ENCODE data around the gene SORCS2.

SORCS2 gene

DNA sequence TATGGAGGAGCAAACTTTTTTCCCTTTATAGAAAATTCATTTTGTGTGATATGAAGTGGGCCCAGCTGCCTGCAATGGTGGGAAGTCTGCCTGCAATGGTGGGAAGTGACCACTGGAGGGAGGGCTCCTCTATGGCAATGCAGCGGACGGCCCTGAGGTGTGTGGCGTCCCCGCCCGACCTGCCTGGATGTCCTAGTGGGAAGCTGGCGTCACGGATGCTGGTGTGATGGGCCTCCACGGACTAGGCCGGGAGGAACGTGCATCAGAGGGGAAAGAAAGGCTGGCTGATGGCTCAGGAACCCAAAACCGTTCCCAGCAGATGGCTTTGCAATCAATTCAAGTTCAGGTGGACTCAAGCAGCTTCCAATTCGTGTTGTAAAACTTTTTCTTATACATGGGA, 569.4 kb downstream of the SORCS2 start:
- no peak overlapping the region for H3K27ac Mint-ChIP-seq
- H3K4me3 Mint-ChIP-seq = no peak overlapping the region
- peaks cover 33% of the 10 kb centered on the region for H3K4me1 Mint-ChIP-seq (ENCODE audit: low read depth)
- no peaks in the 10 kb centered on the region for H3K36me3 Mint-ChIP-seq (ENCODE audit: low read depth)
- no peaks in the 10 kb centered on the region for H3K9me3 Mint-ChIP-seq
- peaks cover 34% of the 10 kb centered on the region for H3K27me3 Mint-ChIP-seq
- intact Hi-C loops (cut with micrococcal nuclease) = loop anchor here (5.0 kb wide), 1 partner anchor 41 kb away; no protein-coding TSS in a partner anchor

DNA sequence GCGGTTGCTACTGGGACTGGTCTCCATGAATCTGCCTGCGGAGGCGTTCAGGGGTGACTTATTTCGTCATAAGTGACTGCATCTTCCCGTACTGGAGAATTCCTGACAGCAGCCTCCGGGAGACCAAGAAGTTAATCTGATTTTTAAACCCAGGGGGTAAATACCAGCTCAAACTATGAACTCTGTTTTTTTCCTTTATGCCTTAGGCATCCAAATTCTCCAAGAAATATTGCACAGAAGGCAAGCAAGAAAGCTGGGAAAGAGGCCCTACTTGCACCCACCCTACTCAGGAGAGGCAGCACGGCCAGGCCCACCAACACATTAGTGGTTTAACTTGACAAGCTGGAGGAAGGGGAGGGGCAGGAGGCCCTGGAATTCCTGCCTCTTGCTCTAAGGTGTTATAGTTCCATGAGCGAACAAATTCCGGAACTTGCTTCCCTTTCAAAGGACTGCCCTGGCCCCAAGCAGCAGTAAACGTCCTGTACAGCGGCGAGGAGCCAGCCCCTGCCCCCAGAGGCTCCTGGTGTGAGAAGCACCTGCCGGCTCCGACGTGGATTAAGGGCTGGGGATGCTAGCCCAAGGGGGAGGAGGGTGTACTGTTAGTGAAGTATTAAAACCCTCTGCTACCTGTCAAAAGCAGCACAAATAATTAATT, 570.2 kb downstream of the SORCS2 start:
- H3K27me3 Mint-ChIP-seq = peaks cover 29% of the 10 kb centered on the region
- intact Hi-C loops (cut with micrococcal nuclease) = loop anchor here (5.0 kb wide), 1 partner anchor 40 kb away; no protein-coding TSS in a partner anchor
- H3K4me1 Mint-ChIP-seq (ENCODE audit: low read depth) = peaks cover 25% of the 10 kb centered on the region
- H3K36me3 Mint-ChIP-seq (ENCODE audit: low read depth) = no peaks in the 10 kb centered on the region
- H3K9me3 Mint-ChIP-seq = no peaks in the 10 kb centered on the region
- H3K4me3 Mint-ChIP-seq = no peak overlapping the region
- H3K27ac Mint-ChIP-seq = no peak overlapping the region

DNA sequence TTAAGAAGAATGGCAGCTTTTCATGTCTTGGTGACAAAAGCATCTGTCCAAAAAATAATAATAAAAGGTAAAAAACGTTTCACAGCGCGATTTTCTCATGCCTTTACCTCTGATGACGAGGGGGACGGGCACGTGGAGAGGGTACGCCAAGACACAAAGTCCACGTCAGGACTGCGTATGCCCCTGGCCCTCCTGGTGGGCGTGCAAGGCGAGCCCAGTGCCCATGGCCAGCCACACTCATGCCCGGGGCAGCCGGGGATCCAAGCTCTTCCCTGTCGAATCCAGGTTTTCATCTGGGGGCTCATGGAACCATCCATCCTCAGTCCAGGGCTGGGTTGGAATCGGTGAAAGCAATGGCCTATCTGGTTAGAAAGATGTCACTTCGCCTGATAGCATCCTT, 570.8 kb downstream of the SORCS2 start:
- H3K27ac Mint-ChIP-seq = no peak overlapping the region
- H3K27me3 Mint-ChIP-seq = peaks cover 23% of the 10 kb centered on the region
- intact Hi-C loops (cut with micrococcal nuclease) = loop anchor here (5.0 kb wide), 1 partner anchor 39 kb away; no protein-coding TSS in a partner anchor
- no peak overlapping the region for H3K4me3 Mint-ChIP-seq
- peaks cover 19% of the 10 kb centered on the region for H3K4me1 Mint-ChIP-seq (ENCODE audit: low read depth)
- no peaks in the 10 kb centered on the region for H3K9me3 Mint-ChIP-seq
- no peaks in the 10 kb centered on the region for H3K36me3 Mint-ChIP-seq (ENCODE audit: low read depth)

DNA sequence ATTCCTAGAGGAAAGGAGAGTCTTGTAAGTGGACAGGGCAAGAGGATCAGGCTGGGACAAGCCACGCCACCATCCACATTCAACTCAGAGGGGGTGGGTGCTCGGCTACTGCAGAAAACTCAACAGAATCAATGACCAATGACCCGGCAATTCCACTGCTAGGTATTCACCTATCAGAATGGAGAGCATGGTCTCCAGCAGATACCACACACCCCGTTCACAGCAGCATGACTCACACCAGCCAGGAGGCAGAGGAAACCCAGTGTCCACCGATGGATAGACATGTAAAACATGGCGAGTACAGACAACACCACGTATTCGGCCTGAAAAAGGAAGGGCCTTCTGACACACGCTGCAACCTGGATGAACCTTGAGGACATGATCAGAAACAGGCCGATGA, 571.5 kb downstream of the SORCS2 start:
- Mint-ChIP-seq H3K27me3 (peaks cover 21% of the 10 kb centered on the region), H3K4me1 (ENCODE audit: low read depth) (peaks cover 13% of the 10 kb centered on the region), H3K36me3 (ENCODE audit: low read depth) (no peaks in the 10 kb centered on the region), H3K9me3 (no peaks in the 10 kb centered on the region), H3K27ac (no peak overlapping the region), H3K4me3 (no peak overlapping the region)
- intact Hi-C loops (cut with micrococcal nuclease) = loop anchor here (5.0 kb wide), 1 partner anchor 39 kb away; no protein-coding TSS in a partner anchor

DNA sequence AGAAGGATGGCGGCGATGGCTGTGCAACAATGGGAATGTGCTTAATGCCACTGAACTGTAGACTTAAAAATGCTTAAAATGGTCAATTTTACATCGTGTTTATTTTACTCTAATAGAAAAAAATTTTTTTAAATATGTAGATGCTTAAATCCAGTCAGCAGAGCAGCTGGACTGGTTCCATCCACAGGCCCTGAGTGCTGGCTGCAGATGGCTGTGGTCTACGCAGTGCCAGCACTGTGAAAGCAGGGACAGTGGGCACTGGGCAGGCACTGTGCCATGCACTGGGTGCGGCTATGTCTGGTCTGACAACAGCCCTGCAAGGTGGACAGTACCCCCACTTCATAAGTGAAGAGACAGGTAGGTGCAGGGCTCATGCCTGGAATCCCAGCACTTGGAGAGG, 572.1 kb downstream of the SORCS2 start:
- Mint-ChIP-seq H3K27ac (no peak overlapping the region), H3K36me3 (ENCODE audit: low read depth) (no peaks in the 10 kb centered on the region), H3K27me3 (peaks cover 22% of the 10 kb centered on the region), H3K4me3 (no peak overlapping the region), H3K9me3 (no peaks in the 10 kb centered on the region), H3K4me1 (ENCODE audit: low read depth) (peaks cover 9% of the 10 kb centered on the region)
- intact Hi-C loops (cut with micrococcal nuclease) = loop anchor here (5.0 kb wide), 1 partner anchor 38 kb away; no protein-coding TSS in a partner anchor

DNA sequence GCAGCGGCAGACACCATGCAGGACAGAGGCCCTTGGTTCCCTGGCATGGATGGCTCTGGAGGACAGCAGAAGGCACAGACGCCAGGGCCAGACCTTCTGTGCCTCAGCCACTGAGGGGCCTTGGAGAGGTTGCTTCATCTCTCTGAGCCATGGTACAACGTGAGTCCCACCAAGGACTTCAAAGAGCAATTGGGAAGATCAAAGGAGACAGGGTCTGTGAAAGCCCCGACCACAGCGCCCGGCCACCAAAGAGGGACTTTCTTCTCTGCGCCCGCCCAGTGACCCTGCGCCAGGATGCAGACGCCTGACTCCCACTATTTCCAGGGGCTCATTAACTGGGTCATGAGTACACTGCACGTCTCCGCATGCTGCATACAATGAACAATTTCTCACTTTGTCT, 573.3 kb downstream of the SORCS2 start:
- Mint-ChIP-seq H3K27ac (no peak overlapping the region), H3K4me3 (no peak overlapping the region), H3K27me3 (peaks cover 29% of the 10 kb centered on the region), H3K36me3 (ENCODE audit: low read depth) (no peaks in the 10 kb centered on the region), H3K9me3 (no peaks in the 10 kb centered on the region), H3K4me1 (ENCODE audit: low read depth) (no peaks in the 10 kb centered on the region)
- intact Hi-C loops (cut with micrococcal nuclease) = no loop called here

DNA sequence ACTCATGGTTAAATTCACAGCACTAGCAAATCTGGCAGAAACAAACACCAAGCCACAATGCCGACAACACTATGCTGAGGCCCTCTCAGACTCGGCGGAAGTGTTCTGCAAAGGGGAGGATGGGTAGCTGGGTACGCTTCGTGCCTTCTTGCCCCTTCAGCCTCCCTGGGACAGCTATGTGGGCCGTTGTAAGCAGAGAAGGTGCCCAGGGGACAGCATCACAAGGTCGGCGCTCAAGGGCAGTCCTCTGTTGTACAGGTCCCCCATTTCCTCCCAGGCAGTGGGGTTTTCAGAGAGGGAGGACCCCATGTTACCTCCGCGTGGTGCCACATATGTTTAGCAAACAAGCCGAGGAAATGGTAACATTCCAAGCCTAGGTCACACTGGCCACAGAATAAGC, 573.7 kb downstream of the SORCS2 start:
- Mint-ChIP-seq H3K27me3 (peaks cover 33% of the 10 kb centered on the region), H3K27ac (no peak overlapping the region), H3K36me3 (ENCODE audit: low read depth) (no peaks in the 10 kb centered on the region), H3K4me1 (ENCODE audit: low read depth) (no peaks in the 10 kb centered on the region), H3K9me3 (no peaks in the 10 kb centered on the region), H3K4me3 (no peak overlapping the region)
- intact Hi-C loops (cut with micrococcal nuclease) = no loop called here

DNA sequence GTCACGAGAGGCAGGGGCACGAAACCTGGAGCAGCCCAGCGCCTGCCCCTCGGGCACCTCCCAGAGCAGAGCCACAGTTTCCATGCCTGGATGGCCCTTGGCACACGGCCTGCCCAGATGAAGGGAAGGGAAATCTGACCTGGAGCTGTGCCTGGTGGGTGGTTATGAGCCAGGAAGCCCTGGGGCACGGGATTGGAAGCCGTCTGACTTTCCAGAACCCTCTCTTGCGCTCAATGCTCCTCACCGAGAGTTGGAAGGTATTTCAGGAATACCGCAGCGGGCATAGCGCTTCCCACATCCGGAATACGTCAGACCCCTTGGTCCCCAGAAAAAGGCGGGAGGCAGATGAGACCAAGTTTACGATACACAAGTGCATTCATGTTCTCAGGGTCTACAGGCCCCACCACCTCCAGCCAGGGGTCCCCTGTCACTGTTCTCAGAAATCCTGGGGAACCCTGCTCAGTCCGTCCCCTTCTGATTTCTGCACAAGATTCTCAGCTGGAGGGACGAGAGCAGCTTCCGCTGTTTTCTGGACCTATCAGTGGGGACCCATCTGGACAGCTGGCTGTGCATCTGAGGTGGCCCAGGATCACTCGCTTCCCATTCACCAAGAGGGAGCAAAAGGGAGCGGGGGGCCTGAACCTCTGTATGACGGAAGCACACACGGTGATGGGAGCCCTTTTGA, 574.5 kb downstream of the SORCS2 start:
- Mint-ChIP-seq H3K27ac (no peak overlapping the region), H3K4me1 (ENCODE audit: low read depth) (no peaks in the 10 kb centered on the region), H3K27me3 (peaks cover 35% of the 10 kb centered on the region), H3K9me3 (no peaks in the 10 kb centered on the region), H3K4me3 (no peak overlapping the region), H3K36me3 (ENCODE audit: low read depth) (no peaks in the 10 kb centered on the region)
- intact Hi-C loops (cut with micrococcal nuclease) = no loop called here

DNA sequence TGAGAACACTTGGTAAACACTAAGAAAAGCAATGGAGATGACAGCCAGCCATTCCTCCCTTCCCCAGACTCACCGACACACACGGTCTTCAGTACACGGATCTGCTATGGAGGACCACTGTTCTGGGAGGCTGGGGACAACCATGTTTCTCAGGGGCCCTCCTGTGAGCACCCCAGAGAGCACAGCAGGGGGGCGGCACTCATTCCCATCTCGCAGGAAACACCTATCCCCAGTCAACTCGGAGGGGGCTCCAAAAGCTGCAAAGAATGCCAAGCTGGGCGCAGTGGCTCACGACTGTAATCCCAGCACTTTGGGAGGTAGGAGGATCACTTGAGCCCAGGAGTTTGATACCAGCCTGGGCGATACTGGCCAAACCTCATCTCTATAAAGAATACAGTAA, 575.2 kb downstream of the SORCS2 start:
- H3K9me3 Mint-ChIP-seq = no peaks in the 10 kb centered on the region
- peaks cover 33% of the 10 kb centered on the region for H3K27me3 Mint-ChIP-seq
- intact Hi-C loops (cut with micrococcal nuclease) = no loop called here
- H3K36me3 Mint-ChIP-seq (ENCODE audit: low read depth) = no peaks in the 10 kb centered on the region
- no peak overlapping the region for H3K27ac Mint-ChIP-seq
- H3K4me1 Mint-ChIP-seq (ENCODE audit: low read depth) = no peaks in the 10 kb centered on the region
- no peak overlapping the region for H3K4me3 Mint-ChIP-seq

DNA sequence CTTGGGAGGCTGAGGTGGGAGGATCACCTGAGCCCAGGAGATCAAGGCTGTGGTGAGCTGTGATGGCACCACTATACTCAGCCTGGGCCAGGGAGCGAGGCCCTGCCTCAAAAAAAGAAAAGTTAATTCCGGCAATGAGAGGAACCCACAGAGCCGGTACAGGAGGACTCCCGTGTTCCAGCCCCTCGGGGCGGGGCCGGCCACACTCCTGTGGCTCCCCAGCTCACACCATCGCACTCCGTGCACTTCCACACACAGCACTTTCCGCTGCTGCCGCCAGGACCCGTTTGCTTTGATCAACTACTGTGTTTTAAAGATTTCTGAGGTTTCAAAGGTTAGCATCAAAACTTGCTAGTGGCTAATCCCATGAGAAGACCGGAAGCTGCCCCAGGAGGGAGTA, 575.6 kb downstream of the SORCS2 start:
- peaks cover 35% of the 10 kb centered on the region for H3K27me3 Mint-ChIP-seq
- intact Hi-C loops (cut with micrococcal nuclease) = no loop called here
- H3K36me3 Mint-ChIP-seq (ENCODE audit: low read depth) = no peaks in the 10 kb centered on the region

DNA sequence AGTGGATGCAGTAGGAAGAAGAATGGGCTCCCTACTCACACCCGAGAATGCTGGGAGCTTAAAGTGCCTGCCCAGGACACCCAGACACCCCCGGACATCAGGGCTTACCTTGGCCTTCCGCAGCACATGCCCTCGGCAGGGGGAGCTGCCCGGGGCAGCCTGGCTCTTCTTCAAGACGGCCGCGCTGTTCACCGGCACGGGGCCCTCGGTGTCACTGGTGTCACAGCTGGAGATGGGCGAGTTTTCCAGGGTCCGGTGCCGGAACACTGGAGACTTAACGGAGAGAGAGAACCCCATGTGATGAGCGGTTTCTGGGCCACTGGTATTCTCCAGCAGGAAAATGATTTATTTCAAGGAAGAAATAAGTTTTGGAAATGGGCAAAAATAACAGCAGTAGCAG, 576.4 kb downstream of the SORCS2 start:
- intact Hi-C loops (cut with micrococcal nuclease) = no loop called here
- Mint-ChIP-seq H3K4me3 (no peak overlapping the region), H3K36me3 (ENCODE audit: low read depth) (no peaks in the 10 kb centered on the region), H3K27me3 (peaks cover 32% of the 10 kb centered on the region), H3K27ac (no peak overlapping the region), H3K9me3 (no peaks in the 10 kb centered on the region), H3K4me1 (ENCODE audit: low read depth) (no peaks in the 10 kb centered on the region)

More for the DNA sequence above, 575.6 kb downstream of the SORCS2 start:
- Mint-ChIP-seq H3K4me1 (ENCODE audit: low read depth) (no peaks in the 10 kb centered on the region), H3K9me3 (no peaks in the 10 kb centered on the region), H3K4me3 (no peak overlapping the region), H3K27ac (no peak overlapping the region)

DNA sequence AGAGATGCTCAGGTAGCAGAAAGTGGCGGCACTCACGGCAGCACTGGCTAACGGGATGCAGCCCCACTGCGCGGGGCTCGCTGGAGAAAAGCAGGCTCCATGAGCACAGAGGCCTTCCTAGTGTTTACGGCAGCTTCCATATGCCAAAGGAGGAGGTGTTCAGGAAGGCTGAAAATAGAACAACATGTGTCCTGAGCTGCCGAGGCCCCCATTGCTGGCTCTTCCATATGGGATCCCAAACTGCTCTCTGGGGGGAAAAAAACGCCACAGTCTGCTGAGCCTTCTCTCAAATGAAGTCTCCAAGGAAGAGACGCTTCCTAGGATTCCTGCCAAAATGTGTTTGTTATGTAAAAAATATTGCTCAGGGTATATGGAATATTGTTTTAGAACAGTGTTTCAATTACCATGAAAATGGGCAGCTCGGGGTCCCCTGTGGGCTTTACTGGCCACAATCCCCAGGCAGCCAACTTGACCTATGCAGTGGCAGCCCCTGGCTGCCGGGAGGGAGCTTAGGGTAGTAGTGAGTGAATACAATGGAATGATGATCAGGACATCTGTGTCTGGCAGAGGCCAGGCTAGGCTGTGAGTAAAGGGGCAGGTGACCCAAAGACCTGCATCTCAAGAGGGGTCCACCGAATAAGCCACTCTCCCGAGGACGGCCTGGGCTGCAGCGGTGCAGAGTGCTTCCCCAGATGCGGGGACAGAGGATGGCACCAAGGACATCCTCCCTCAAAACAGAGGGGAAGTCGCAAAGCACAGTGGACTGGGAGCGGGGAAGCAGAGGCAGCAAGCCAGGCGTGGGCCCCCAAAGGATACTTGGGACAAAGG, 577.3 kb downstream of the SORCS2 start:
- intact Hi-C loops (cut with micrococcal nuclease) = loop anchor here (2.0 kb wide), 1 partner anchor 33 kb away; no protein-coding TSS in a partner anchor
- no peaks in the 10 kb centered on the region for H3K9me3 Mint-ChIP-seq
- peaks cover 30% of the 10 kb centered on the region for H3K27me3 Mint-ChIP-seq
- no peak overlapping the region for H3K4me3 Mint-ChIP-seq
- no peaks in the 10 kb centered on the region for H3K4me1 Mint-ChIP-seq (ENCODE audit: low read depth)
- H3K36me3 Mint-ChIP-seq (ENCODE audit: low read depth) = no peaks in the 10 kb centered on the region
- H3K27ac Mint-ChIP-seq = no peak overlapping the region

DNA sequence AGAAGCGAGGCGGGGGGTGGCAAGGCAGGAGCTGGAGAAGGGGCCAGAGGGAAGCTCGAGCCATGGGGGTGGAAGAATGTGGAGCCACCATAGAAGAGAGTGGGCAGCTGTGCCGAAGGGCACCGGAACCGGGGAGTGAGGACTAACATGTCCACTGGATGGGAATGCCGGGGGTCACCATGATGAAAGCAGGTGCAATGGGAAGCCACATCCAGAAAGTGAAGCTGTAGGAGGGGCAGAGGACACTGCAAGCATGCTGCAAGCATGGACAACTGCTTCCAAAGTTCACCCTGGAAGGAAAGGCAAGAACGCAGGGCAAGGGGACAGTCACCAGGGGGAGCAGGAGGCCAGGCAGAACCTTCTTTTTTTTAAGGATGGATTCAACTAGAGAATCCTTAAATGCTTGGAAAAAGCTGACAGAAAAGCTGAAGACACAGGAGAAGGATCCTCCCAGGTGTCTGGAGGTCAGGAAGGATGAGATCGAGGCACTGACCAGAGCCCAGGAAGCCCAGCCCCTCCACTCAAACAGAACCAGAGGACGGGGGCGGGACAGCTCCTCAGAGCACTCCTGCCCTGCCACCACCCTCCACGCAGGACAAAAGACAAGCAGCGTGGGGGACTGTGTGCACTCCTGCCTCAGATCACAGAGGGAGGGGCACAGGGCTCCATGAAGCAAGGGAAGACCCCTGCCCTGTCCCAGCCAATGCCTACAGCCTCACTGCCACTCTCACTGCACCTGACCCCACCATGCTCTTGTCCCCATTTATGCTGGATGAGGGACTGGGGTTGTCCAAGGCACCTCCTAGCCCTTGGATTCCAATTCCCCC, 578.1 kb downstream of the SORCS2 start:
- Mint-ChIP-seq H3K4me1 (ENCODE audit: low read depth) (no peaks in the 10 kb centered on the region), H3K27me3 (peaks cover 31% of the 10 kb centered on the region), H3K27ac (no peak overlapping the region), H3K36me3 (ENCODE audit: low read depth) (no peaks in the 10 kb centered on the region), H3K4me3 (no peak overlapping the region), H3K9me3 (no peaks in the 10 kb centered on the region)
- intact Hi-C loops (cut with micrococcal nuclease) = loop anchor here (2.0 kb wide), 1 partner anchor 32 kb away; no protein-coding TSS in a partner anchor

Data from dendritic cell treated with granulocyte-macrophage colony-stimulating factor and Interleukin-4, amounts not matched to agents 40 ng/mL and 50 ng/mL, for 4 days (primary cell).